Ovary (tissue), 9 donors: ENCODE data around the gene SEMA4C. TPM values are rescaled to one million over a fixed set of nuclear protein-coding genes. Genes with fewer than 3 reads are reported as not detected.
A peak's percentile ranks its signal among the peaks of the same experiment; 100 is the strongest.

Source experiments
- DNase-seq, 5 donors: peaks; one replicate each; pipeline ENCODE4 v3.0.0-alpha.2; 2019 to 2020
- H3K27ac ChIP-seq, 2 donors: fragments of 200-600 bp; one replicate each; pipeline versions ENCODE4 v1.5.1 to v1.8.0; 2019 to 2022
- H3K27me3 ChIP-seq: fragments of 200-600 bp; one replicate; pipeline ENCODE4 v1.8.0; 2022
- H3K36me3 ChIP-seq: fragments of 200-600 bp; sonication (generic); one replicate; pipeline ENCODE4 v1.5.1; 2019
- H3K4me1 ChIP-seq: one replicate; pipeline ENCODE4 v1.8.1; 2013; ENCODE audit warnings: mild to moderate bottlenecking, moderate library complexity; ENCODE audit not compliant: insufficient read depth
- H3K4me3 ChIP-seq: fragments of 200-600 bp; sonication (generic); one replicate; pipeline ENCODE4 v1.5.1; 2017
- H3K9me3 ChIP-seq, 2 donors: fragments of 200-600 bp in 1 of 2; sonication (generic) in 1 of 2; one replicate each; pipeline versions ENCODE4 v1.5.1 to v1.8.1; 2013 to 2019; ENCODE audit warnings: mild to moderate bottlenecking in 1 of 2, moderate library complexity in 1 of 2
- CTCF ChIP-seq, 3 donors: fragments of 450-650 bp in 2 of 3; fragments of 200-600 bp in 1 of 3; IDR thresholded peaks; one replicate each; pipeline versions ENCODE4 v1.5.1 to v1.8.0; 2016 to 2022; ENCODE audit warnings: antibody characterized with exemption in 3 of 3, mild to moderate bottlenecking in 1 of 3
- EP300 ChIP-seq: sonication (generic); formaldehyde crosslinking; IDR thresholded peaks from one replicate; pipeline ENCODE4 v1.6.1; 2017; ENCODE audit warnings: antibody characterized with exemption
- POLR2A ChIP-seq: fragments of 450-650 bp; IDR thresholded peaks from one replicate; pipeline ENCODE4 v1.6.1; 2017; ENCODE audit warnings: antibody characterized with exemption, mild to moderate bottlenecking, moderate library complexity
- WGBS, 3 donors: extraction: QIAGEN DNeasy Blood & Tissue Kit in 1 of 3; methylation state at CpG; one replicate each; pipeline versions ENCODE4 v1.1.5 to v1.1.7; 2013 to 2017; 5-methylcytosine and 5-hydroxymethylcytosine counted together
- intact Hi-C, 4 donors: fragments of 100-400 bp; cut with DNase I; formaldehyde crosslinking; loops; one replicate each; pipeline versions ENCODE4 v1.11.0 to v1.15.1; 2022 to 2023
- polyA plus RNA-seq, 2 donors: library from polyadenylated mRNA; stranded (reverse); fragments of 200-250 nt in 1 of 2; fragments of 350-450 nt in 1 of 2; fragmentation: Illumina TruSeq in 1 of 2; extraction: RNeasy Lipid Tissue Mini Kit (QIAGEN cat#74804) in 1 of 2; gene quantifications; one replicate each; pipeline ENCODE4 v1.2.3, GENCODE V29; 2013 to 2014
- total RNA-seq, 7 donors: library from RNA; depleted of rRNA in 2 of 7; stranded (reverse); fragments of >200 nt in 2 of 7; fragmentation: NEBNext Ultra II Directional in 3 of 7; extraction: Animal tissue kit (Norgen Biotek cat#: 25700) in 3 of 7; gene quantifications; one replicate each; pipeline versions ENCODE4 v1.1.0 to v1.2.4, GENCODE V29; 2016 to 2023
- donor health status: DM: no; HTN: no; CAD: no; lungs with moderate emphysema.
- donor health status: DM: no; HTN: no; CAD: no.
- donor health status: Bipolar disorder and iron deficiency.
- donor health status: DM: yes; HTN: yes; CAD: no.
- donor health status: DM: no; HTN: no; CAD: no.
- donor health status: DM: yes; HTN: yes; CAD: no.

SEMA4C gene
- total and polyA plus RNA-seq, 9 donors: 17.3 to 59.2 (median 46.9) TPM

GRCh38 chr2:96870626-96871255, 861 bp upstream of the SEMA4C start:
- Histone ChIP-seq H3K4me3 (peak overlapping the region; percentile 91), H3K27ac (peak overlapping the region; percentile 96 to 98), H3K9me3 (no peaks in the 10 kb centered on the region), H3K27me3 (no peaks in the 10 kb centered on the region), H3K36me3 (no peaks in the 10 kb centered on the region), H3K4me1 (peaks cover 13% of the 10 kb centered on the region)
- 23 to 46% (median 33%) methylated on average over 10 to 13 of the region's 13 CpGs for WGBS, 3 donors
- TF ChIP-seq CTCF (IDR thresholded peaks at IDR 0.05) (no peak), EP300 (no peak), POLR2A (no peak)
- peak in 4 of 5 donors; percentile 53 to 63 (median 57) for DNase-seq
- intact Hi-C loops: no loop called here

DNA sequence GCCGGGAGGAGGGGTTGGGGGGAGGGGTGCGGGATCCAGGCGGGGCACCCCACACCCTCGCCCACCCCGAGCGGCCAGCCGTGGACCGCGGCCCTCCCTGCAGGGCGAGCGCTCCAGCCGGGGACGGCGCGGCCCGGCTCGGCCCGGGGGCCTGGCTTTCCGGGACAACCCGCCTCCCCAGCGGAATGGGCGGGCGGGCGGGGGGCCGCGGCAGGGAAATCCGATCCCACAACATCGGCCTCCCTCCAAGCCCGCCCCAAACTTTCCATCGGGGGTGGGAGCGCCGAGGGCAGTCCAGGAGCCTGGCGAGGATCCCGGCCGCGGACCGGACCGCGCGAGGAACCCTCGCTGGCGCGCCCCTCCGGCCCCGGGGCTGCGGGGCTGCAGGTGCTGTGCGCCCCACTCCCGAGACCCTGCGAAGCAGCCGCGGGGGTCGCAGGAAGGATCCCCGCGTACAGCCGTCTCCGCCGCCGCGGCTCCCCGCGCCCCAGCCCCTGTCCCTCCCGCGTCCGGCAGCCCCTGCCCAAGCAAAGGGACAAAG, 529 bp downstream of the SEMA4C start:
- H3K36me3 ChIP-seq: no peaks in the 10 kb centered on the region
- H3K27ac ChIP-seq: peak overlapping the region; percentile 96 to 98
- DNase-seq: peak; percentile 88 to 93 (median 92)
- no peaks in the 10 kb centered on the region for H3K27me3 ChIP-seq
- no peak for TF ChIP-seq EP300
- TF ChIP-seq POLR2A: peak; percentile 48
- H3K9me3 ChIP-seq: no peaks in the 10 kb centered on the region
- intact Hi-C loops: loop anchor here in 2 of 4 donors (2.0 to 5.0 kb wide), 2 partner anchors 37 to 83 kb away; no protein-coding TSS in a partner anchor
- peak overlapping the region; percentile 91 for H3K4me3 ChIP-seq
- H3K4me1 ChIP-seq: peaks cover 13% of the 10 kb centered on the region
- WGBS, 3 donors: 1 to 3% (median 2%) methylated on average over 14 to 64 of the region's 64 CpGs

- peaks cover 10% of the 10 kb centered on the region for H3K4me1 ChIP-seq
- H3K27me3 ChIP-seq: no peaks in the 10 kb centered on the region
- no peaks in the 10 kb centered on the region for H3K36me3 ChIP-seq
- intact Hi-C loops: loop anchor here in 2 of 4 donors (2.0 to 5.0 kb wide), 2 partner anchors 38 to 84 kb away; no protein-coding TSS in a partner anchor
- H3K4me3 ChIP-seq: peak overlapping the region; percentile 91
- TF ChIP-seq POLR2A: peak; percentile 17
- TF ChIP-seq CTCF (IDR thresholded peaks at IDR 0.05): peak; percentile 38 to 76 (median 66)
- no peak for TF ChIP-seq EP300
- H3K27ac ChIP-seq: peak overlapping the region; percentile 96 to 98
- WGBS, 3 donors: 0% methylated on average over 34 to 76 of the region's 76 CpGs
- no peaks in the 10 kb centered on the region for H3K9me3 ChIP-seq
- DNase-seq: peak; percentile 88 to 92 (median 90)
Observed at GRCh38 chr2:96868555-96869280, 1.2 kb downstream of the SEMA4C start.

DNA sequence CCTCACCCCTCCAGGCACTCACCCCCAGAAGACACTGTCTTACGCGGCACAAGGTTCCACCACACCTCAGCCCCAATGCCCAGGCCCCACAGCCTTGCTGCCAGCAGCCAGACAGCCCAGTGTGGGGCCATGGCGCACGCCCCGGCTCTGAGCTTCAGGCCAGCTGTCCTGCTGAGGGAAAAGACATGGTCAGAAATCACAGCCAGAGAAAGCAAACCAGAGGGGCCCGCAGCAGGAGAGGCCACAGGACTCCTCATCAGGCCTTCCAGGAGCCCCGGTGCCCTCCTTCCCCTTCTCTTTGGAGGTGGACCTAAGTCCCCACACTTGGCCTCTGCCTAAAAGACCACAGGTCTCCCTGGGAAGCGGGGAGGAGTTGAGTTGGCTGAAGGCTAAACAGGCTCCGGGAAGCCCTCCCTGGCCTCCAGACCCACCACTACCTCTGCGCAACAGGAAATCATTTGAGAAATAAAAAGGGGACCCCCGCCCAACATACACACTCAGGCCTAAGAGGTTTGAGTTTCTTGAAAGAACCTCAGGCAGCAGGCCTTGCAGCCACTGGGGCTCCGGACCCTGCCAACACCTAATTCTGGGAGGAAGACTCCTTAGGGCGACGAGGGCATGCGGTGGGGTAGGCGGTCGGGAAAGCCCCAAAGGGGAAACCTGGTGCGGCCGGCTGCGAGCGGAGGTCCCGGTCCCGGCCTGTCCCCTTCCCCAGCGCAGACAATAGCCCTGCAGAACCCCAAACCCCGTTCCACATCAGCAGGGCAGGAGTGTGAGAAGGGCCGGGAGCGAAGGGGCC, 1.9 kb downstream of the SEMA4C start:
- Histone ChIP-seq H3K4me3 (peak overlapping the region; percentile 91), H3K4me1 (peaks cover 10% of the 10 kb centered on the region), H3K9me3 (no peaks in the 10 kb centered on the region), H3K36me3 (no peaks in the 10 kb centered on the region), H3K27me3 (no peaks in the 10 kb centered on the region), H3K27ac (peak overlapping the region; percentile 96 to 98)
- WGBS, 3 donors: 3 to 8% (median 6%) methylated on average over 26 to 27 of the region's 27 CpGs
- TF ChIP-seq EP300: no peak
- no peak for TF ChIP-seq POLR2A
- TF ChIP-seq CTCF (IDR thresholded peaks at IDR 0.05): no peak
- DNase-seq: no peak
- intact Hi-C loops: loop anchor here in 2 of 4 donors (2.0 to 5.0 kb wide), 2 partner anchors 39 to 84 kb away; no protein-coding TSS in a partner anchor
